GM23248 (cell line): ENCODE data around the gene HJURP. TPM values are rescaled to one million over a fixed set of nuclear protein-coding genes. Genes with fewer than 3 reads are reported as not detected.

Experiments used
- DNase-seq: peaks from one replicate; pipeline ENCODE4 v3.0.0-alpha.2; 2015
- H2AFZ ChIP-seq: fragments of 200-600 bp; sonication (generic); 2 replicates; pipeline ENCODE4 v1.6.1; 2016; ENCODE audit warnings: antibody characterized with exemption
- H3F3A ChIP-seq: fragments of 200-600 bp; sonication (generic); 2 replicates; pipeline ENCODE4 v1.6.1; 2016; ENCODE audit warnings: mild to moderate bottlenecking, antibody characterized with exemption, mixed run types; ENCODE audit not compliant: insufficient read depth
- H3K27ac ChIP-seq: fragments of 200-600 bp; sonication (generic); 2 replicates; pipeline ENCODE4 v1.5.1; 2016; ENCODE audit warnings: mild to moderate bottlenecking
- H3K27me3 ChIP-seq: fragments of 200-600 bp; sonication (generic); replicated peaks from 2 replicates; pipeline ENCODE4 v1.6.1; 2016; ENCODE audit warnings: mild to moderate bottlenecking; ENCODE audit not compliant: insufficient read depth
- H3K36me3 ChIP-seq: fragments of 200-600 bp; sonication (generic); 2 replicates; pipeline ENCODE4 v1.6.1; 2016; ENCODE audit warnings: low read depth, mild to moderate bottlenecking
- H3K4me1 ChIP-seq: fragments of 200-600 bp; sonication (generic); 2 replicates; pipeline ENCODE4 v1.6.1; 2016; ENCODE audit warnings: mild to moderate bottlenecking; ENCODE audit not compliant: insufficient read depth
- H3K4me2 ChIP-seq: fragments of 200-600 bp; sonication (generic); one replicate; pipeline ENCODE4 v1.6.1; 2016; ENCODE audit warnings: mild to moderate bottlenecking; ENCODE audit not compliant: unreplicated experiment
- H3K4me3 ChIP-seq: fragments of 200-600 bp; sonication (generic); 2 replicates; pipeline ENCODE4 v1.5.1; 2016; ENCODE audit warnings: mild to moderate bottlenecking
- H3K79me2 ChIP-seq: fragments of 200-600 bp; sonication (generic); 2 replicates; pipeline ENCODE4 v1.6.1; 2016; ENCODE audit warnings: mild to moderate bottlenecking; ENCODE audit not compliant: insufficient read depth
- H3K9ac ChIP-seq: fragments of 200-600 bp; sonication (generic); 2 replicates; pipeline ENCODE4 v1.6.1; 2016; ENCODE audit warnings: mild to moderate bottlenecking
- H3K9me2 ChIP-seq: fragments of 200-600 bp; sonication (generic); 2 replicates; pipeline ENCODE4 v1.6.1; 2016; ENCODE audit warnings: mixed run types, mild to moderate bottlenecking, moderate library complexity; ENCODE audit not compliant: insufficient read depth
- H3K9me3 ChIP-seq: fragments of 200-600 bp; sonication (generic); one replicate; pipeline ENCODE4 v1.6.1; 2017; ENCODE audit warnings: low read depth
- H4K20me1 ChIP-seq: fragments of 200-600 bp; sonication (generic); 2 replicates; pipeline ENCODE4 v1.6.0; 2016; ENCODE audit not compliant: insufficient read depth
- EZH2 ChIP-seq: fragments of 200-600 bp; sonication (generic); IDR thresholded peaks from 2 replicates; pipeline ENCODE4 v1.6.1; 2018; ENCODE audit warnings: antibody characterized with exemption, mild to moderate bottlenecking; ENCODE audit not compliant: insufficient read depth, poor library complexity, severe bottlenecking
- EZH2phosphoT487 ChIP-seq: fragments of 200-600 bp; sonication (generic); IDR thresholded peaks from 2 replicates; pipeline ENCODE4 v1.6.1; 2018; ENCODE audit warnings: antibody characterized with exemption, moderate library complexity, mild to moderate bottlenecking, low read depth; ENCODE audit not compliant: insufficient read depth
- WGBS, 2 experiments: methylation state at CpG; one replicate each; pipeline ENCODE4 v1.1.6; 2015 to 2017; ENCODE audit warnings: low lambda C conversion rate in 2 of 2, low coverage in 1 of 2; ENCODE audit errors: missing lambda C conversion rate in 2 of 2; 5-methylcytosine and 5-hydroxymethylcytosine counted together
- in situ Hi-C: fragments of 300-500 bp; cut with MboI; formaldehyde crosslinking; loops from 2 replicates; pipeline ENCODE4 v1.15.0; 2020
- polyA plus RNA-seq: library from polyadenylated mRNA; unstranded; fragments of >200 nt; fragmentation: Nextera tagmentation; extraction: Ambion mirVana; gene quantifications from 2 replicates; pipeline ENCODE4 v1.2.1, GENCODE V29; 2016
- total RNA-seq: library from RNA; depleted of rRNA; stranded (reverse); fragments of >200 nt; shearing (Covaris generic); gene quantifications from 2 replicates; pipeline ENCODE4 v1.2.3, GENCODE V29; 2014

Gene HJURP
- total and polyA plus RNA-seq, 2 experiments from 2014 or later = 13.2 to 13.9 TPM

- H3F3A ChIP-seq = no peaks in the 10 kb centered on the region
- DNase-seq = no peak
- in situ Hi-C loops = no loop called here
- WGBS, 2 experiments = 80 to 81% methylated on average over 9 of the region's 9 CpGs
- H3K4me1 ChIP-seq = no peaks in the 10 kb centered on the region
- no peak overlapping the region for H3K4me2 ChIP-seq
- no peak overlapping the region for H3K9ac ChIP-seq
- H3K27me3 ChIP-seq = no peaks in the 10 kb centered on the region
- no peaks in the 10 kb centered on the region; the same call in 1 of the 2 replicates for H3K36me3 ChIP-seq
- no peak for TF ChIP-seq EZH2phosphoT487
- no peak for TF ChIP-seq EZH2
- H3K27ac ChIP-seq = no peak overlapping the region
- no peaks in the 10 kb centered on the region for H4K20me1 ChIP-seq
- H3K9me3 ChIP-seq = peaks cover 2% of the 10 kb centered on the region
- peaks cover 67% of the 10 kb centered on the region for H3K79me2 ChIP-seq
- H2AFZ ChIP-seq = no peak overlapping the region
- H3K9me2 ChIP-seq = no peaks in the 10 kb centered on the region
- no peak overlapping the region for H3K4me3 ChIP-seq
These were observed 16.6 kb downstream of the HJURP start for GRCh38 chr2:233837694-233838229.

- H3K9ac ChIP-seq = no peak overlapping the region
- no peaks in the 10 kb centered on the region for H3K4me1 ChIP-seq
- peaks cover 2% of the 10 kb centered on the region for H3K9me3 ChIP-seq
- H2AFZ ChIP-seq = no peak overlapping the region
- in situ Hi-C loops = no loop called here
- H3K27me3 ChIP-seq = no peaks in the 10 kb centered on the region
- H3K9me2 ChIP-seq = no peaks in the 10 kb centered on the region
- H3F3A ChIP-seq = no peaks in the 10 kb centered on the region
- no peak overlapping the region for H3K4me3 ChIP-seq
- H3K79me2 ChIP-seq = peaks cover 54% of the 10 kb centered on the region
- H3K36me3 ChIP-seq = no peaks in the 10 kb centered on the region
- TF ChIP-seq EZH2phosphoT487 = no peak
- no peak for TF ChIP-seq EZH2
- no peak for DNase-seq
- H3K4me2 ChIP-seq = no peak overlapping the region
- no peaks in the 10 kb centered on the region for H4K20me1 ChIP-seq
- WGBS, 2 experiments = 98 to 100% methylated on average over 7 of the region's 7 CpGs
- no peak overlapping the region for H3K27ac ChIP-seq
These were observed 18.0 kb downstream of the HJURP start for GRCh38 chr2:233836359-233836758.

GRCh38 chr2:233835230-233836186, 18.8 kb downstream of the HJURP start:
- H3K4me2 ChIP-seq = no peak overlapping the region
- H2AFZ ChIP-seq = no peak overlapping the region
- no peak for TF ChIP-seq EZH2phosphoT487
- TF ChIP-seq EZH2 = no peak
- H3K9ac ChIP-seq = no peak overlapping the region
- peaks cover 2% of the 10 kb centered on the region for H3K9me3 ChIP-seq
- H3K4me1 ChIP-seq = no peaks in the 10 kb centered on the region
- WGBS, 2 experiments = 98 to 99% methylated on average over 14 of the region's 14 CpGs
- in situ Hi-C loops = no loop called here
- H3K9me2 ChIP-seq = no peaks in the 10 kb centered on the region
- no peaks in the 10 kb centered on the region for H3F3A ChIP-seq
- no peak overlapping the region for H3K4me3 ChIP-seq
- H3K36me3 ChIP-seq = no peaks in the 10 kb centered on the region
- no peaks in the 10 kb centered on the region for H3K27me3 ChIP-seq
- H3K79me2 ChIP-seq = peaks cover 46% of the 10 kb centered on the region
- no peak for DNase-seq
- no peaks in the 10 kb centered on the region for H4K20me1 ChIP-seq
- no peak overlapping the region for H3K27ac ChIP-seq

- Histone ChIP-seq H3K79me2 (peaks cover 24% of the 10 kb centered on the region), H3K9ac (no peak overlapping the region), H3K9me2 (no peaks in the 10 kb centered on the region), H3K4me1 (no peaks in the 10 kb centered on the region), H4K20me1 (no peaks in the 10 kb centered on the region), H3K4me3 (no peak overlapping the region), H3K27ac (no peak overlapping the region), H3F3A (no peaks in the 10 kb centered on the region), H3K9me3 (peaks cover 2% of the 10 kb centered on the region), H3K36me3 (no peaks in the 10 kb centered on the region), H2AFZ (no peak overlapping the region), H3K4me2 (no peak overlapping the region), H3K27me3 (no peaks in the 10 kb centered on the region)
- in situ Hi-C loops = no loop called here
- TF ChIP-seq EZH2 (no peak), EZH2phosphoT487 (no peak)
- WGBS, 2 experiments = 65 to 66% methylated on average over 10 of the region's 10 CpGs
- no peak for DNase-seq
These were observed 21.0 kb downstream of the HJURP start for GRCh38 chr2:233833345-233833744.
